Head of caudate nucleus (tissue), 42 donors: Measurements from ENCODE around the gene RAB40B.
A peak's percentile ranks its signal among the peaks of the same experiment; 100 is the strongest.
"Not testable (repeated sequence)": the region's sequence is repeated elsewhere in the genome, so short reads cannot be mapped to it uniquely, and the experiment has no call there.

Source experiments
- DNase-seq, 42 donors: peaks; one replicate each; pipeline versions ENCODE4 v3.0.0 to v3.0.0-alpha.2; 2020 to 2021; ENCODE audit warnings: mixed read lengths in 7 of 42
- intact Hi-C: fragments of 100-400 bp; cut with DNase I; formaldehyde crosslinking; loops from one replicate; pipeline ENCODE4 v1.15.0; 2022

Gene RAB40B, protein sequence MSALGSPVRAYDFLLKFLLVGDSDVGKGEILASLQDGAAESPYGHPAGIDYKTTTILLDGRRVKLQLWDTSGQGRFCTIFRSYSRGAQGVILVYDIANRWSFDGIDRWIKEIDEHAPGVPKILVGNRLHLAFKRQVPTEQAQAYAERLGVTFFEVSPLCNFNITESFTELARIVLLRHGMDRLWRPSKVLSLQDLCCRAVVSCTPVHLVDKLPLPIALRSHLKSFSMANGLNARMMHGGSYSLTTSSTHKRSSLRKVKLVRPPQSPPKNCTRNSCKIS

DNA sequence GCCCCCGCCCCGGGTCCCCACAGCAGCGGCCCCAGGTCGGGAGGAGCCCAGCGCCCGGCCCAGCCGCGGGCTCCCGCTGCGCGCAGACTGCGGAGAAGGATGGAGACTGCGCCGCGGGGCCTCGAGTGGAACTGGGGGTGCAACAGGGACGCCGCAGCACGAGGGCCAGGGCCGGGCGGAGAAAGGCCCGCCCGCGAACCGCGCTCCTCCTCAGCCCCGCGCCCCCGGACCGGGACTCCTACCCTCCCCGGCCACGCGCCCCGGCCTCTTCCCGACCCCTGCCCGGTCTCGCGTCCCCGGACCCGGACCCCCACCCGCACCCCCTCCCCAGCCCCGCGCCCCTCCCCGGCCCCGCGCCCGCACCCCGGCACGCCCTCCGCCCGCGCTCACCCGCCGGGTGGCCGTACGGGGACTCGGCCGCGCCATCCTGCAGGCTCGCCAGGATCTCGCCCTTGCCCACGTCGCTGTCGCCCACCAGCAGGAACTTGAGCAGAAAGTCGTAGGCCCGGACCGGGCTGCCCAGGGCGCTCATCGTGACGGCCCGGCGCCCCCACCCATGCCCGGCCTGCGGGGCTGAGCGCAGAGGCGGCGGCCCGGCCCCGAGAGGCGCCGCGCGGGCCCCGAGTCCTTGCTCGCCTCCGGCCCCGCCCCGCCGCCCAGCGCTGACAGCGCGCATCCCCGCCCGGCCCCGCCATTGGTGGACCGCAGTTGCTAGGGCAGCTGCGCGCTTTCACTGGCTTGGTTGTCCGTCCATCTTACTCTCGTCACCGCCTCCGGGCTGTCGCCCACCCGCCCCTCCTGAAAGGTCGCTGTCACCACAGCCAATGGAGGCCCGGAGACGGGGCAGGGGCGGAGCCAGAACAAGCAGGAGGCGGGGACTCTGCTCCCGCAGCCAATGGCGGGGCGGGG is at the start of gene RAB40B:
Gene RAB40B (minus strand): TSS at position 634 of the 909 bp plus-strand sequence. CDS start 102 bp downstream, at position 532.
- DNase-seq, result peak; percentile 99 to 100 (median 100)
- intact Hi-C loops, result loop anchor here (2.0 to 5.0 kb wide), 2 partner anchors 38 to 51 kb away; partner anchors contain the start of gene WDR45B

DNA sequence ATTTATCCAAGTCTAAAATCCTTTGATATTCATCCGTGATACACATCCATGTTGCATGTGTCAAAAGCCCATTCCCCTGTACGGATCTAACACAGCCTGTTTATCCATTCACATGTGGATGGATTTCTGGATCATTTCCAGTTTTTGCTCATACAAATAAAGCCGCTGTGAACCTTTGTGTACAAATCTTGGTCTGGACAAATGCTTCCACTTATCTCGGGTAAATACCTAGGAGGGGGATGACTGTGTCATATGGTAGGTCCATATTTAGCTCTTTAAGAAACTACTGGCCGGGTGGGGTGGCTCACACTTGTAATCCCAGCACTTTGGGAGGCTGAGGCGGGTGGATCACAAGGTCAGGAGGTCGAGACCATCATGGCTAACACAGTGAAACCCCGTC is 47.0 kb upstream of the RAB40B start:
- intact Hi-C loops, result no loop called here
- no peak for DNase-seq

GRCh38 chr17:82744736-82745135 is 46.2 kb upstream of the RAB40B start:
- intact Hi-C loops, DNase-seq: not testable (repeated sequence)

DNA sequence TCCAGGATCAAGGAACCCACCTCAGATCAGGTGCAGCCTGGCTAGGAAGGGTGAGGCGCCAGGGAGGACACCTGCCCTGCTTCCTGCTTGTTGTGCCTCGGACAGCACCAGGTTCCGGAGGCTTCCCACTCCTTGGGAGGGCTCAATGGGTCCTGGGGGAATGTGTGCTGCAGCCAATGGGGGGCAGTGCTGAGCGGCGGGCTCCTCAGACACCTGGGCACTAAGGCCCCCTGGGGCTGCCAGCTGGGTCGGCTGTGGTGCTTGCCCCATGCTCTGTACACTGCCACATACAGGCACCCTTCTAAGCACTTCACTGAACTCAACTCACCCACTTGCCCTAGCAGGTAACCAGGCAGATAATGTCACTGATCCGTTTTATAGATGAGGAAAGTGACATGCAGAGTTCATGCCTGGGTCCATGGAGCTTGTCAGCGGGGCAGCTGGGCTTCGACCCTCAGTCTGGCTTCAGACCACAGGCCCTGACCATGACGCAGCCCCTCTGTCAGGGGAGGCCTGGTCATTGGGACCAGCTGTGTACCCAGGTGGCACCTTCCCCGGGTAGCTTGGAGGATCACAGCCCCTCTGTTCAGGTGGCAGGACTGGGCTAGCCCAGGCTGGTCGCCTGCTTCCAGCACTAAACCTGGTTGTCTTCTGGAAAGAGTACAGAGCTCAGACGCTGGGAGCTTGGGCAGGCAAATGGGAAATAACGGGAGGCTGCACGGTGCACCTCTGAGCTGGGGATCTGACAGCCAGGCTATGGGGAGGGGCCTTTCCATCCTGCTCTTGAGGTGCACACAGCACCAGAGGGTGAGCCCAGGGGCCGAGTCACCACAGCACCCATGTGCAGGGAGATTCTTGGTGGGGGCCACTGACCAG is 45.1 kb upstream of the RAB40B start:
- intact Hi-C loops, result no loop called here

DNA sequence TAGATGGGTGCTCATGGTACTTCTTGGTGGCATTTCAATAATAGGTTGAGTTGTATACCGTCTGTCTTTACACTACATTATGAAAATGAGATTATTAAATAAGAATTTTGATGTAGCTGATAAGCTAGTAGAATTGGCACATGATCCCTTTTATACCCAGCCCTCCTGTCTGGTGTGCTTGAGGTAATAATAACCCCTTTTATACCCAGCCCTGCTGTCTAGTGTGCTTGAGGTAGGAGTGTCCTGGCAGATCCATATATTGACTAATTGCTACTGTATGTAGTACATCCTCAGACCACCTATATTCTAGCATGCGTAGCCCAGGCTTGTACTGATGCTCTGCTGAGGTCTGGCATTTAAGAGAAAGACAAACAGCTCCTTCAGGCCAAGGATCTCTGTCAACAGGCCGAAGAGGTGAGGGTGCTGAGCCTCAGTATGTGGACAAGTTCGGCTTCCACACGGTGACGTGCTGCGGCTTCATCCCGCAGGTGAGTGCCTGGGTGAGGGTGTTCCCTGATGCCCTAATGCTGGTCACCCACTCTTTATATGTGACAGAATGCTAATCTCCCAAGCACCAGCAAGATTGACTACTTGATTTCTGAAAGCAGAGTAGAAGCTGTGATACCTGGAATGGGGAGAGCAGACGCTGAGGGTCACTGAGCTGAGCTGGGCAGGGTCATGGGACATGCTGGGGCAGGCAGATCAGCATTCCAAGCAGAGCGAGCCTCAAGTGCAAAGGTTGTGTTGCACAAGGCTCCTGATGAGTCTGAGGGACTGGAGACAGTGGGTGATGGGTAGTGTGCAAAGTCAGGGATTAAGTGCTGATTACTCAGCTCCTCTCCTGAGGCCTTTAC is 42.6 kb upstream of the RAB40B start:
- no peak for DNase-seq
- intact Hi-C loops, result no loop called here

More for the DNA sequence above, 45.1 kb upstream of the RAB40B start:
- no peak for DNase-seq

DNA sequence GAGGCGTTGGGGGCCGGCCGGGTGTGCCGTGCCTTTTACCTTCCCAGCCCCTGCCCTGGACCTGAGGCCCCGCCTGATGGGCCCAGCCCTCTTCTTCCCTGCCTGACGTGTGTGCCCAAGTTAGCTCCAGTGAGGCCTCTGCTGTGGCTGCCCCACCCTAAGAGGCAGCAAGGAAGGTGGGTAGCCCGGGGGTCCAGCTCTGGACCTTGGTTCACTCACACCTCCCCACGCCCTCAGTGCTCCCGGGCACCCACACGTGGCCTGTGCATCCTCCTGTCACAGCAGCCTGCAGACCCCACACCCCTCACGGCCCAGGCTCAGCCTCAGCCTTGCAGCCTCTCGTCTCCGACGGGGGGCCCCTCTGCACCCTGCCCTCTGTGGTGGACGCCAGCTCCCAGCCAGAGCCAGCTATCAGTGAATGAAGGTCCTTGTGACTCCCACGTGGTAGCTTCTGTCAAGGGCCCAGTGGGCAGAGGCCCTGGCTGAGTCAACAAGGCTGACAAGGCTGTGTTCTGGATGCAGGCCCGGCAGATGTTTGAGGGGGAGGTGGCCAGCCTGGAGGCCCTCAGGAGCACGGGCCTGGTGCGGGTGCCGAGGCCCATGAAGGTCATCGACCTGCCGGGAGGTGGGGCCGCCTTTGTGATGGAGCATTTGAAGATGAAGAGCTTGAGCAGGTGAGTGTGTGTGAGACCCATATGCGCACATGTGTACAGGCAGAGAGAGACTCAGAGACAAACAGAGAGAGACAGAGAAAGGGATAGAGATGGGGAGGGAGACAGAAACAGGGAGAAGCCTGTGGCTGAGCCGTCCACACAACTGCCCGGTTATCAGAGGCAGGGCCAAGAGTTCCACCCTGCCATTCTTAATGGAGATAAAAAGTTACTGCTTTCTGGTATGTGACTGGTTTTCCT is 39.7 kb upstream of the RAB40B start:
- DNase-seq, result peak; percentile 86 to 99 (median 96)
- intact Hi-C loops, result loop anchor here (2.0 kb wide), 1 partner anchor 39 kb away; the partner anchor contains the start of gene RAB40B

- intact Hi-C loops, result loop anchor here (2.0 kb wide), 1 partner anchor 38 kb away; the partner anchor contains the start of gene RAB40B
- DNase-seq, result no peak
Observed at GRCh38 chr17:82736511-82737185, 38.1 kb upstream of the RAB40B start.

DNA sequence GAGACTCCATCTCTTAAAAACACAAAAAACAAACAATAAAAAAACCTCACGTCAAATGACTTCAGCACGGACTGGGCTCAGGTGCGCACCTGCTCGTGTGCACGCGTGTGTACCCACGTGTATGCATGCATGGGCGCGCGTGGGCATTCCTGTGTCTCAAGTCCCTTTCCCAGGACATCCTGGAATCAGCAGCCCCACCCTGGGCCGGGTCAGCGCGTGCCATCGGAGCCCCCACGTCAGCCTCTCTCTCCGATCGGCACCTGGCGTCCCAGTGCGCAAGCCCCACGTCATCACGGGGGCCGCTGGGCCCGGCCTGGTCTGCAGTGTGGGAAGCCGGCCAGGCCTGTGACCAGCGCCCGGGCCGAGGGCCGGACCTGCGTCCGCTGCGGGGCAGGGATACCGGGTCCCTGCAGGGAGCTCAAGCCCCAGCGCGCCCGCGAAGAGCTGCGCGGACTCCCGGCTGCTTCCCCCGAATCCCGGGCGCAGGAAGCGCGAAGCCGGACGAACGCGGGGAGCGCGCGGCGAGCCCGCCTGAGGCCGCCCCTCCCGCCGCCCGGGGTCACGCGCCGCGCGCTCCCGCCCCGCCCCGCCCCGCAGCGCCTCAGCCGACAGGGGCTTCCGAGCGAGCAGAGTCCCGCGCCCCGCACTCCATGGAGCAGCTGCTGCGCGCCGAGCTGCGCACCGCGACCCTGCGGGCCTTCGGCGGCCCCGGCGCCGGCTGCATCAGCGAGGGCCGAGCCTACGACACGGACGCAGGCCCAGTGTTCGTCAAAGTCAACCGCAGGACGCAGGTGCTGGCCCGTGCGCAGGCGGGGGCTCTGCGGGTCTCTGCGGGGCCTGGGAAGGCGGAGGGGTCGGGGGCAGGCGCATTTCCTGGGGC is 36.7 kb upstream of the RAB40B start, which contains the start of gene FN3K:
Gene FN3K (plus strand): TSS at position 629 of the 880 bp plus-strand sequence. CDS start 22 bp downstream, at position 651.
- intact Hi-C loops, result no loop called here
- DNase-seq, result peak; percentile 31 to 91 (median 80)

- no peak for DNase-seq
- intact Hi-C loops, result no loop called here
Observed at GRCh38 chr17:82732118-82732743, 33.7 kb upstream of the RAB40B start.

DNA sequence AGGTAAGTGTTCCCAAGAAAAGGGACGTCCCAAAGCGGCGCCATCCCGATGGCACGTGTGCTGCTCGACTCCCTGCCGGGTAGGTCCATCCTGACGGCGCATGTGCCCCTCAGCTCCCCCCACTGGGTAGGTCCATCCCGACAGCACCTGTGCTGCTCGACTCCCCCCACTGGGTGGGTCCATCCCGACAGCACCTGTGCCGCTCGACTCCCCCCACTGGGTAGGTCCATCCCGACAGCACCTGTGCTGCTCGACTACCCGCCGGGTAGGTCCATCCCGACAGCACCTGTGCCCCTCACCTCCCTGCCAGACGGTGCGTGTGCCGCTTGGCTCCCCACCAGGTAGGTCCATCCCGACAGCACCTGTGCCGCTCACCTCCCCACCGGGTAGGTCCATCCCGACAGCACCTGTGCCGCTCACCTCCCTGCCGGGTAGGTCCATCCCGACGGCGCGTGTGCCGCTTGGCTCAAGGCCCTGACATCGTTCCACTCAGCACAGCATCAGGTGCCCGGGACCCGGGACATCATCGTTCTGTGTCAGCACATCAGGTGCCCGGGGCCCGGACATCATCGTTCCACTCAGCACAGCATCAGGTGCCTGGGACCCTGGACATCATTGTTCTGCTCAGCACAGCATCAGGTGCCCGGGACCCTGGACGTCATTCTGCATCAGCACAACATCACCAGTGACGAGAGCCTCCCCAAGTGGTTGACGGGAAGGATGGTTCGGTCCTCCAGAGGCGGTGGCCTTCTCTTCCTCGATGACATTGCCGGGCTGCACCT is 31.2 kb upstream of the RAB40B start:
- intact Hi-C loops, result no loop called here
- no peak for DNase-seq

- no peak for DNase-seq
- intact Hi-C loops, result no loop called here
Observed at GRCh38 chr17:82726427-82726826, 27.9 kb upstream of the RAB40B start.

DNA sequence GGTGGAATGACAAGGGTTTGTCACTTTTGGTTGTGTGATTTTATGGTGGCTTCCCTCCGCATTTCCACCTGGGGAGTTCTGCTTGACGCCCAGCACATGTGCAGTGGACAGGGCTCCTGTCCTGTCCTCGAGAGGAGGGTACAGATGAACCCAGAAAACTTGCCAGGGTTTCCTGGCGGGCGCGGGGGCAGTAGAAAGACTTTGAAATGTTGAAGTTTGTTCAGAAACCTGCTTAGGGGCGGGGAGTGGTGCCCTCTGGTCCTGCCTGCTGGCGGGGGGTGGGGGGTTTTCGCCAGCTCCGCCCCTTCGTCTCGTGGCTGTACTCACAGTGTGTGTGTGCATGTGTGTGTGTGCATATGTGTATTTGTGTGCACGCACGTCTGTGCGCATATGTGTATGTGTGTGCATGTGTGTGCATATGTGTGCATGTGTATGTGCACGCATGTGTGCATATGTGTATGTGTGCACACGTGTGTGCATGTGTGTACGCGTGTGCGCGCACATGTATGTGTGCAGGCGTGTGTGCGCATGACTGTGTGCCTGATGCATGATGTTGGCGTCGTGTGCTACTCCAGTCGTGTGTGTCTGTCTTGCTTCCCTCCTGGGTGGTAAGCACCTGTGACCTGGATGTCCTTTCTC is 24.8 kb upstream of the RAB40B start:
- intact Hi-C loops, result no loop called here
- DNase-seq, result no peak

- intact Hi-C loops, result no loop called here
- no peak for DNase-seq
Observed at GRCh38 chr17:82722341-82723013, 24.0 kb upstream of the RAB40B start.
